ENCODE data around the gene COQ7.

COQ7 gene

DNA sequence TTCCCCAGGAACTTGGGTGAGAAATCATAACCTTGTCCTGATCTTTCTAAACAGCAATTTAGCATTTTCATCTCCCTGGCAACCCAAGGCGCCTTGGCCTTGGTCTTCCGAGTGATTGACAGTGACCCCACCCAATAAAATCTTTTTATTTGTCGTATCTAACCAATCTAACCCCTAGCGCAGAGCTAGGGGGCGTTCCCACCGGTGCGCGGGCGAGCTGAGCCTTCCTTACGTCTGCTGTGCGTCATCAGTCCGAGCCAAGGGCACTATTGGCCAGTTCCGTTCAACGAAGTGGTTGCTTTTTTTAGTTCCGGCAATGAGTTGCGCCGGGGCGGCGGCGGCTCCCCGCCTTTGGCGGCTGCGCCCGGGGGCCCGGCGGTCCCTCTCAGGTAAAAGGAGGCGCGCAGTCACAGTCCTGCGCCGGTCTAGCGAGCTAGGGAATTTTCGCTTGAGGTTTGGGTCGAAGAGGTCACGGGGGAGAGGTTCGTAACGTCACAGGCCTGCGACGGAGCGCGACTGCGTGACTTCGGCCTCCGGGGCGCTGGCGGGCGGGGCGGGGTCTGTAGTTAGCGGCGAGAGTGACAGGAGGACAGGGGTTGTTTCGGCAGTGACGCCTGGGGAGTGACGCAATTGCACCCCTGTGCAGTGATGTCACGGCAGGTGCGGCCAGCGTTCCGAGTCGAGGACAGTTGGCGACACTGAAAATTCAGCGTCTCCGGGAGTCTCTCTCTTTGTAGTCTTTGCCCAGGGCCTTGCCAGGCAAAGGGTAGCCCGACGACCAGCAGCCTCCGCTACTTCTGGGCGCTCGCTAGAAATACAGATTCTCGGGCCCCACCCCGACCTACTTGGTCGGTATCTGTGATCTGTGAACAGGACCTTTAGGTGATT is at the start of gene COQ7:
Gene COQ7, plus strand, starts transcription at position 266 of the 888 bp plus-strand sequence. Its CDS starts 51 bp downstream, at position 317.
- peak; percentile 96 for DNase-seq

DNA sequence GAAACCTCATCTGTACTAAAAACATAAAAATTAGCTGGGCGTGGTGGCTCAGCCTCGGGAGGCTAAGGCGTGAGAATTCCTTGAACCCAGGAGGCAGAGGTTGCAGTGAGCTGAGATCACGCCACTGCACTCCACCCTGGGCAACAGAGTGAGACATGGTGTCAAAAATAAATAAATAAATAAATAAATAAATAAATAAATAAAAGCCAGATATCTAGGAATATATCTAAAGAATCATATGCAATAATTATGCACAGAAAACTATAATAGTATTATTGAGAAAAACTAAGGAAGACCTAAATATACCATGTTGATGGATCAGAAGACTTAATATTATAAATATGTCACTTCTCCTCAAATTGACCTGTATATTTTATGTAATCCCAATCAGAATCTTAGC is 46.7 kb upstream of the COQ7 start:
- DNase-seq = no peak

DNA sequence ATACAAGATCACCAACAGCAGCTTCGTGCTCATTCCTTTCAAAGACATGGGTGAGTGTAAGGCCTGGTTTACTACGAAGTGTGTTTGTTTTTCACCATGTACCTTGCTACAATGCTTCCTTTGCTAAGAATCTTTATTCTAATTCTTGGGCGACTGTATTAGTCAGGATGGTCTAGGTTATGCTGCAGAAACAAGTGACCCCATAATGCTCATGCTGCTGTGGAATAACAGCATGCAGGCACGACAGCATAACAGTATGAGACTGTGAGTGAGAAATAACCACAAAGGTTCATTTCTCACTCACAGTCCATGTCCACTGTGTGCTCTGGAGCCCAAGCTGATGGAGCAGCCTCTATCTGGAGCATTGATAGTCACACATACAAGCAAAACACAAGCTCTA is 45.7 kb upstream of the COQ7 start:
- no peak for DNase-seq

DNA sequence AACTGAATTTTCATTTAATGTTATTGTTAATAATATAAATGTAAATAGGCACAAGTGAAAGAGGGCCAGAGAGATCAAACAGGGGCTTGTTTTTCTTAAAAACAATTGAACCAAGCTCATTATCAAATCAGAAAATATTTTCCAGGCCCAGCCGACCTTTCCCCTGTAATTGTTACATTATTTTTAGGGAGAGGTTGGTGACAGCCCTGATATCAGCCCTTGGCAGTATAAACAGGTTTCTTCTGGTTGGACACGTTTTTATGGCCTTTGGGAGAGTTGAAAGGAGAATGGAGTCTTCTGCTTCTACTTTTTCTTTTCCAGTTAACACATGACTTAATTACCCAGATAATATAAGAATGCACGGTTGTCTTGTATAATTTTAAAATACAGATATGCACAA is 40.0 kb upstream of the COQ7 start:
- DNase-seq = no peak

DNA sequence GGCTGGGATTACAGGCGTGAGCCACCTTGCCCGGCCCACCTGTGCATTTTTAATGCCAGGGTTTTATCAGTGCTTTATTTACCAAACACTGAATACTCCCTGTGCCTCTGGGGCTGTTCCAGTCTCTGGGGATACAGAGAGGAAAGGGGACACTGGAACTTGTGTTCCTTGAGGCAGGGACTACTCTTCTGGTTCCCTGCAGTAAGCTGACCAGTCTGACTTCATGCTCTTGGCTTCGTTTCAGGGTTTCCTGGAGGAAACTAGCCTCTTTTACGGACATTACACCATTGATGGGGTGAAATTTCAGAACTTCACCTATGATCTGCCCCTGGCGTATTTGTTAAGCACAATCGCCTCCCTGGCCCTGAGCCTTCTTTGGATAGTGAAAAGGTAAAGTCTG is 37.4 kb upstream of the COQ7 start:
- no peak for DNase-seq

DNA sequence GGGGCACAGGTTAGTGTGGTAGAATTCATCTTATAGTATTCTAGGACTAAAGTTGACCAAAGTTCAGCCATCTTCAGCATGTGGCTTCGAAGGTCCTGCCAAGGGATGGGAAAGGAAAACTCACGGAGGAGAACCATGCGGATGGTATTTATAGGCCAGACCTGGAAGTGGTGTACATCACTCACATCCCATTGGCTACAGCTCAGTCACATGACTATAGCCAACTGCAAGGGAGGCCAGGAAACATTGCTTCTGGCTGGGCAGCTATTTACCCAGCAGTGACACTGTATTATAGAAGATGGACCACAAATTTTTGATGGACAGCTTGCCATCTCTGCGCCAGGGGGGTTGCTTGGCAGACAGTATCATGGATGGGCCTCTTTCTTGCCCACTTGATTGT is 35.7 kb upstream of the COQ7 start:
- no peak for DNase-seq

GRCh38 chr16:19033761-19034160 is 33.7 kb upstream of the COQ7 start:
- DNase-seq = no peak

DNA sequence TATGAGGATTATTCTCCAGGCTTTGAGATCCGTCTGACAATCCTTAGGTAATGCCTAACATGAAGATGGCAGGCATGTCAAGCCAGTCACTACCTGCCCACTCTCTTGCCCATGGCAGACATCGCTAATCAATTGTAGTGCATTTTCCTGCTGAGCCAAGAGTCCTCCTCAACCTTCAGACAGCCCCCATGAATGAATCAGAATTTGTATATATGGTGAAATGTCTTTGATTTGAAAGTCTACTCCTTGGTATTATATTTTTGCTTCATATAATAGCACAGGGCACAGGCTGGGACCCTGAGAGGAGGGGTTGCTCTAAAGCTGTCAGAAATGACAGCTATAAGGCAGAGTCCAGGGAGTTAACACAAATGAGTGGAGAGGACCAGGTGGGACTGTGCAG is 27.0 kb upstream of the COQ7 start:
- DNase-seq = no peak

DNA sequence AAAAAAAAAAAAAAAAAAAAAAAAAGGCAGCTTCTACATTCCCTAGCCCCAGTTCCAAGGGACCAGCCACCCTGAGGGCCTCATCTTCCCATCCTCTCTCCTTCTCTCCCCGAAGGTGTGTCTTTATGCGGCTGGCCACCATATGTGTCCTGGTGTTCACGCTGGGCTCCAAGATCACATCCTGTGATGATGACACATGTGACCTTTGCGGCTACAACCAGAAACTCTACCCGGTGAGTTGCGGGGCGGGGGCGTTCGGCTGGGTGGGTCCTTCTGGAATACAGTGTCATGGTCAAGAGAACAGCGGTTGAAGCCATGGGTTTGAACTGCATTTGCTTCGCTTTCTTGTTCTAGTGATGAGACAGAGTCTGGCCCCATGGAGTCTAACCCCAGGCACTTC is 22.6 kb upstream of the COQ7 start:
- DNase-seq = no peak

- DNase-seq = no peak
Observed at GRCh38 chr16:19046062-19046461, 21.4 kb upstream of the COQ7 start.

GRCh38 chr16:19062706-19063105 is 4.7 kb upstream of the COQ7 start:
- DNase-seq = no peak

DNA sequence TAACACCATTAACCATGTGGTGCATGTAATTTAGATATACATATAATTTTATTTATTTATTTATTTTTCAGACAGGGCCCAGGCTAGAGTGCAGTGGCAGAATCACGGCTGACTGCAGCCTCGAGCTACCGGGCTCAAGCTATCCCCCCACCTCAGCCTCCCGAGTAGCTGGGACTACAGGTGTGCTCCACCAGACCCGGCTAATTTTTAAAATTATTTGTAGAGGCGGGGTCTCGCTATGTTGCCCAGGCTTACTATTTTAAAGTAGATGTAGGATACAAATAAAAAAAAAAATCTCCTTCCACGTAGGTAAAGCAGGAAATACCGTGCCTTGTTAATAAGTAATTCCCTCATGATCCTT is 446 bp upstream of the COQ7 start:
- DNase-seq = no peak

DNA sequence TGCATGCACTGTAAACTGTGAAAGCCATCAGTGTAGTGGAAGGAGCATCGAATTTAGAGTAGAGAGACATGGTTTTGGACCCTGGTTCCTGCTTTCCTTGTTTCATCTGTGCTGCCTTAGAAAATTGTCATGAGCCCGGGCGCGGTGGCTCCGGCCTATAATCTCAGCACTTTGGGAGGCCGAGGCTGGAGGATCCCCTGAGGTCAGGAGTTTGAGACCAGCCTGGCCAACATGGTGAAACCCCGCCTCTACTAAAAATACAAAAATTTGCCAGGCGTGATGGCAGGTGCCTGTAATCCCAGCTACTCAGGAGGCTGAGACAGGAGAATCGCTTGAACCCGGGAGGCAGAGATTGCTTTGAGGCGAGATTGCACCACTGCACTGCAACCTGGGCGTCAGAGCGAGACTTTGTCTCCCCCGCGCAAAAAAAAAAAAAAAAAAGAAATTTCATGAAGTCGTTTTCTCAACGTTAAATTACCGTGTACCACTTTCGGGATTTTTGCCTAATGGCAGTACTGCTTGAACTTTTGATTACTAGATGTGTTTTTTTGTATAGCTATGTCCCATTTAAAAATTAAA is 912 bp downstream of the COQ7 start:
- no peak for DNase-seq

- peak; percentile 18 for DNase-seq
Observed at GRCh38 chr16:19071811-19072777, 4.7 kb downstream of the COQ7 start.

GRCh38 chr16:19073344-19073743 is 5.9 kb downstream of the COQ7 start:
- no peak for DNase-seq

- DNase-seq = no peak
Observed at GRCh38 chr16:19073863-19074262, 6.4 kb downstream of the COQ7 start.

DNA sequence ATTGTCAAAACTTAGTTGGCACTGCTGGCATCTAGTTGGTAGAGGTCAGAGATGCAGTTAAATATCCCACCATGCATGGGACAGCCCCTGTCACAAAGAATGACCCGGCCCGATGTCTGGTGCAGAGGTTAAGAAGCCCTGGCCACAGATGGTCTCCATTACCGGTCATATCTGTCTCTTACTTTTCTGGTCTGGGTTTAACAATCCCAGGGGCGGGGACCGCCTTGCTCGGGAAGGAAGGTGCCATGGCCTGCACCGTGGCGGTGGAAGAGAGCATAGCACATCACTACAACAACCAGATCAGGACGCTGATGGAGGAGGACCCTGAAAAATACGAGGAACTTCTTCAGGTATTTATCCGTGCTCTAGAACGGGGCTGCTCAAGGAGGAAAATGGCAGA is 8.1 kb downstream of the COQ7 start:
- no peak for DNase-seq

- DNase-seq = no peak
Observed at GRCh38 chr16:19077879-19078278, 10.5 kb downstream of the COQ7 start.

- no peak for DNase-seq
Observed at GRCh38 chr16:19083670-19084069, 16.3 kb downstream of the COQ7 start.

- no peak for DNase-seq
Observed at GRCh38 chr16:19084139-19084538, 16.7 kb downstream of the COQ7 start.

DNA sequence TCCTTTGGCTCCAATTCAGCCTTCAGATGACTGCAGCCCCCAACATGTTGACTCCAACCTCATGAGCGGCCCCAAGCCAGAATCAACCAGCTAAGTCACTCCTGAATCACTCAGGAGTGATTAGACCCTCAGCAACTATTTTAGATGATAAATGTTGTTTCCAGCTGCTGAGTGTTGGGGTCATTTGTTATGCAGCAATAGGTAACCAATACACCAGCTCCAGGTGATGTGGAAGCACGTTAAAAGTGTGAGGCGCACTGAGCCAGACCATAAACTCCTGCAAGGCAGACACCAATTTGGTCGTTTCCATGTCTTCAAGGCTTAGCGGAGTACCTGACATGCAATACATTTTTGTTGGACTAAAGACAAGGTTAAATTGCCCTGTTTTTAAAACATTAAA is 17.5 kb downstream of the COQ7 start:
- no peak for DNase-seq

- no peak for DNase-seq
Observed at GRCh38 chr16:19085679-19086200, 18.3 kb downstream of the COQ7 start.

All from activated effector memory CD4-positive, alpha-beta T cell treated with Interleukin-2 at 50 U/mL for 16 hours (primary cell).